ENCODE data around the gene POLR1A. TPM values are rescaled to one million over a fixed set of nuclear protein-coding genes. Genes with fewer than 3 reads are reported as not detected.
A peak's percentile ranks its signal among the peaks of the same experiment; 100 is the strongest.

The POLR1A gene
- total RNA-seq, 3 donors from 2014 or later, result 12.4 to 19.4 (median 13.1) TPM

GRCh38 chr2:86055314-86055713, 50.4 kb downstream of the POLR1A start:
- TF ChIP-seq POLR2AphosphoS5 (IDR thresholded peaks at IDR 0.05), result no peak
- no peak for TF ChIP-seq POLR2A (IDR thresholded peaks at IDR 0.05)
- TF ChIP-seq, protein P1, sequence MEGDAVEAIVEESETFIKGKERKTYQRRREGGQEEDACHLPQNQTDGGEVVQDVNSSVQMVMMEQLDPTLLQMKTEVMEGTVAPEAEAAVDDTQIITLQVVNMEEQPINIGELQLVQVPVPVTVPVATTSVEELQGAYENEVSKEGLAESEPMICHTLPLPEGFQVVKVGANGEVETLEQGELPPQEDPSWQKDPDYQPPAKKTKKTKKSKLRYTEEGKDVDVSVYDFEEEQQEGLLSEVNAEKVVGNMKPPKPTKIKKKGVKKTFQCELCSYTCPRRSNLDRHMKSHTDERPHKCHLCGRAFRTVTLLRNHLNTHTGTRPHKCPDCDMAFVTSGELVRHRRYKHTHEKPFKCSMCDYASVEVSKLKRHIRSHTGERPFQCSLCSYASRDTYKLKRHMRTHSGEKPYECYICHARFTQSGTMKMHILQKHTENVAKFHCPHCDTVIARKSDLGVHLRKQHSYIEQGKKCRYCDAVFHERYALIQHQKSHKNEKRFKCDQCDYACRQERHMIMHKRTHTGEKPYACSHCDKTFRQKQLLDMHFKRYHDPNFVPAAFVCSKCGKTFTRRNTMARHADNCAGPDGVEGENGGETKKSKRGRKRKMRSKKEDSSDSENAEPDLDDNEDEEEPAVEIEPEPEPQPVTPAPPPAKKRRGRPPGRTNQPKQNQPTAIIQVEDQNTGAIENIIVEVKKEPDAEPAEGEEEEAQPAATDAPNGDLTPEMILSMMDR (IDR thresholded peaks at IDR 0.05), result no peak
- intact Hi-C loops (cut with DNase I; ENCODE audit: low total_unique reads), result no loop called here
- Histone ChIP-seq H3K27ac (no peak overlapping the region), H3K9me3 (no peaks in the 10 kb centered on the region), H3K4me1 (no peaks in the 10 kb centered on the region), H3K4me3 (no peak overlapping the region), H3K36me3 (no peaks in the 10 kb centered on the region), H3K27me3 (no peaks in the 10 kb centered on the region)
- no peak for DNase-seq (ENCODE audit: low spot score in 2 of 2)

DNA sequence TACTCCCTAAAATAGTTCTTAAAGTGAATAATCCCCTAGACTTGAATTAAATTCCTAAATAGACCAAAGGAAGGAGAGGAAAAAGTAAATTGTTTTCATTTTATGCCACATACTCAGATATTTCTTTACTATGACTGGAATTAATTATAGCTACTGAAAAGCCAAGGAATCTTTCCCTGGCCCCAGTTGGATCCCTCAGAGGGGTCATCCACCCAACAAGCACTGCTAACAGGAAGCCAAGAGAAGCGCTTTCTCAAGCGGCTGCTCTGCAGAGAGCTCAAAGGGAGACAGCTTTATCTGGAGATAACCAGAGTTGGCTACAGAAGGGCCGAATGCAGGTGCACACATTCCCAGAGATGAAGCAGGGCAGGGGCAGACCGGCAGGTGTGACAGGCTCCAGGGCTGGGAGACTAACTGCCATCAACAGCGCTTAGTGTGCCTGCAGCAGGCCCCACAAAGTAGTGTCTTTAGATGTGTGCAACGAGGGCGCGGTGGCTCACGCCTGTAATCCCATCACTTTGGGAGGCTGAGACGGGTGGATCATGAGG, 51.1 kb downstream of the POLR1A start:
- TF ChIP-seq POLR2AphosphoS5 (IDR thresholded peaks at IDR 0.05), result no peak
- no peak for TF ChIP-seq POLR2A (IDR thresholded peaks at IDR 0.05)
- TF ChIP-seq, protein P1 (IDR thresholded peaks at IDR 0.05), result no peak
- H3K36me3 ChIP-seq, result no peaks in the 10 kb centered on the region
- no peaks in the 10 kb centered on the region for H3K9me3 ChIP-seq
- peak in 1 of 2 donors; percentile 12 for DNase-seq (ENCODE audit: low spot score in 2 of 2)
- intact Hi-C loops (cut with DNase I; ENCODE audit: low total_unique reads), result no loop called here
- no peak overlapping the region for H3K27ac ChIP-seq
- no peaks in the 10 kb centered on the region for H3K27me3 ChIP-seq
- H3K4me1 ChIP-seq, result no peaks in the 10 kb centered on the region
- H3K4me3 ChIP-seq, result no peak overlapping the region

DNA sequence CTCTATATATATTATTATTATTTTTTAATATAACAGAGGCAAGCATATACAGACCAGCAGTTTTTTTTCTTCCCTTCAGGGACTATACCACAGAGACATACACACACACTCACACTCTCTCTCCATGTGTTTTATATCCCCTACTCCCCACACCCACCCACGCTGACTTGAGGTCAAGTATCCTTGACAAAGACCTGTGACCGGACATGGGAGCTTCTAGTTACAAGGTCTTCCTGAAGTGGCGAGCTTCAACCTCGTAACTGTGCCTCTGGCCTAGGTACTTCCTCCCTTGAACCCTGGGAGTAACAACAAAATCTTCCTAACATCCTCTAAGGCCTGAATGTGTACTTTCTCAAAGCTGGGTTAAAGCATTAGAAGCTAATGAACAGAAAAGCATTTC, 52.5 kb downstream of the POLR1A start:
- Histone ChIP-seq H3K4me1 (no peaks in the 10 kb centered on the region), H3K27ac (no peak overlapping the region), H3K27me3 (no peaks in the 10 kb centered on the region), H3K36me3 (no peaks in the 10 kb centered on the region), H3K9me3 (no peaks in the 10 kb centered on the region), H3K4me3 (no peak overlapping the region)
- no peak for DNase-seq (ENCODE audit: low spot score in 2 of 2)
- intact Hi-C loops (cut with DNase I; ENCODE audit: low total_unique reads), result no loop called here
- TF ChIP-seq, protein P1 (IDR thresholded peaks at IDR 0.05), result no peak
- TF ChIP-seq POLR2AphosphoS5 (IDR thresholded peaks at IDR 0.05) (no peak), POLR2A (IDR thresholded peaks at IDR 0.05) (no peak)

DNA sequence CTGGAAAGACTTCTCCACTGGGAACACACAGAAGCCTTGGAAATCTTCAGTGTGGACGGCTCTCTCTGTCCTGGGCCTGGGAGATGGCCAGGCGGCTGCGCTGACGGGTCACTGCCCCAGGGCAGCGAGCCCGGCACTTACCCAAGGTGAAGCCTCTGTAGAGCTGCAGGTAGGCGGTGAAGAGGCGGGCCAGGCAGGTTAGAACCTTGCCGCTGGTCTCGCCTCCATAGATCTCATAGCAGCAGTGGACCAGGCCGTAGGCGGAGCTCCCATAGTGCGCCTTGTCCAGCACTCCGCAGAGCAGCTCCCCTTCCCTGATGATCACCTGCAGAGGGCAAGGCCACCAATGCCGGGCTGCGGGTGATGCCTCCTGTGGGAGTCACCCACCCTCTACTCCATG, 53.0 kb downstream of the POLR1A start:
- H3K4me1 ChIP-seq, result no peaks in the 10 kb centered on the region
- no peaks in the 10 kb centered on the region for H3K27me3 ChIP-seq
- H3K36me3 ChIP-seq, result no peaks in the 10 kb centered on the region
- H3K4me3 ChIP-seq, result no peak overlapping the region
- peak; percentile 7 to 15 for DNase-seq (ENCODE audit: low spot score in 2 of 2)
- TF ChIP-seq POLR2A (IDR thresholded peaks at IDR 0.05) (no peak), POLR2AphosphoS5 (IDR thresholded peaks at IDR 0.05) (no peak)
- TF ChIP-seq, protein P1 (IDR thresholded peaks at IDR 0.05), result no peak
- H3K27ac ChIP-seq, result no peak overlapping the region
- no peaks in the 10 kb centered on the region for H3K9me3 ChIP-seq
- intact Hi-C loops (cut with DNase I; ENCODE audit: low total_unique reads), result no loop called here

GRCh38 chr2:86052265-86052664, 53.4 kb downstream of the POLR1A start:
- no peaks in the 10 kb centered on the region for H3K36me3 ChIP-seq
- intact Hi-C loops (cut with DNase I; ENCODE audit: low total_unique reads), result no loop called here
- TF ChIP-seq, protein P1 (IDR thresholded peaks at IDR 0.05), result no peak
- TF ChIP-seq POLR2AphosphoS5 (IDR thresholded peaks at IDR 0.05) (no peak), POLR2A (IDR thresholded peaks at IDR 0.05) (no peak)
- peak in 1 of 2 donors; percentile 22 for DNase-seq (ENCODE audit: low spot score in 2 of 2)
- no peak overlapping the region for H3K4me3 ChIP-seq
- no peaks in the 10 kb centered on the region for H3K9me3 ChIP-seq
- no peaks in the 10 kb centered on the region for H3K4me1 ChIP-seq
- H3K27me3 ChIP-seq, result no peaks in the 10 kb centered on the region
- no peak overlapping the region for H3K27ac ChIP-seq
